ENCODE data around the gene AQP10. TPM values are rescaled to one million over a fixed set of nuclear protein-coding genes. Genes with fewer than 3 reads are reported as not detected.

The AQP10 gene, protein sequence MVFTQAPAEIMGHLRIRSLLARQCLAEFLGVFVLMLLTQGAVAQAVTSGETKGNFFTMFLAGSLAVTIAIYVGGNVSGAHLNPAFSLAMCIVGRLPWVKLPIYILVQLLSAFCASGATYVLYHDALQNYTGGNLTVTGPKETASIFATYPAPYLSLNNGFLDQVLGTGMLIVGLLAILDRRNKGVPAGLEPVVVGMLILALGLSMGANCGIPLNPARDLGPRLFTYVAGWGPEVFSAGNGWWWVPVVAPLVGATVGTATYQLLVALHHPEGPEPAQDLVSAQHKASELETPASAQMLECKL
- total RNA-seq, result 0.78 and 1.2 TPM in 2 replicates

DNA sequence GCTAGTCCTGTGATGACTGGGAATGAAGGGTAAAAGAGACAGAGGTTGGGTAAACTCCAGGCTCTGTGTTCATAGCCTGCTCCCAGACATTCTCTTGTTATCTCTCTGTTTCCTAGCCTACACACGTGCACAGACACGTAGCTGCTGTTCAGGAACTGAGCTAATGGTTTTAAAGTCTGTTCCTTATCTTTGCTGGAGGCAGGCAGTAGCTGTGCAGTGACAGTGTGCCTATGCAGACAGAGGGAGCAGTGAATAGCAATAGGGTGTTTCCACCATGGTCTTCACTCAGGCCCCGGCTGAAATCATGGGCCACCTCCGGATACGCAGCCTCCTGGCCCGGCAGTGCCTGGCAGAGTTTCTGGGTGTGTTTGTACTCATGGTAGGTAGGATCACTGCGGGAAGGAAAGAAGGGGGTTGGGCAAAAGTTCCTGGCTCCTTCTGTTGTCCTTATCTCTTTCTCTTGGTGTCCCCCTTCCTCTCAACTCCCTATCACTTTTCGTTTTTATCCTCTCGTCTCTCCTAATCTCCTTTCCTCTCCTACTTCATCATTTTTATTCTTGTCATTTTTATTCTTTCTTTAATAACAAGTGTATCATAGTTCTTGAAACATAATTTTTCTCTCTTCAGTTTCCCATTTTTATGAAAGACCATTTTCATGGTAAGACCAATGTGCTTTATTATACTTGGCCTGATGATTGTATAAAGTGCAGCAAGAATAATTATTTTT, at the start of gene AQP10:
TSS of gene AQP10 (plus strand) at position 212 of the 727 bp plus-strand sequence. CDS start at position 275, 63 bp downstream.

DNA sequence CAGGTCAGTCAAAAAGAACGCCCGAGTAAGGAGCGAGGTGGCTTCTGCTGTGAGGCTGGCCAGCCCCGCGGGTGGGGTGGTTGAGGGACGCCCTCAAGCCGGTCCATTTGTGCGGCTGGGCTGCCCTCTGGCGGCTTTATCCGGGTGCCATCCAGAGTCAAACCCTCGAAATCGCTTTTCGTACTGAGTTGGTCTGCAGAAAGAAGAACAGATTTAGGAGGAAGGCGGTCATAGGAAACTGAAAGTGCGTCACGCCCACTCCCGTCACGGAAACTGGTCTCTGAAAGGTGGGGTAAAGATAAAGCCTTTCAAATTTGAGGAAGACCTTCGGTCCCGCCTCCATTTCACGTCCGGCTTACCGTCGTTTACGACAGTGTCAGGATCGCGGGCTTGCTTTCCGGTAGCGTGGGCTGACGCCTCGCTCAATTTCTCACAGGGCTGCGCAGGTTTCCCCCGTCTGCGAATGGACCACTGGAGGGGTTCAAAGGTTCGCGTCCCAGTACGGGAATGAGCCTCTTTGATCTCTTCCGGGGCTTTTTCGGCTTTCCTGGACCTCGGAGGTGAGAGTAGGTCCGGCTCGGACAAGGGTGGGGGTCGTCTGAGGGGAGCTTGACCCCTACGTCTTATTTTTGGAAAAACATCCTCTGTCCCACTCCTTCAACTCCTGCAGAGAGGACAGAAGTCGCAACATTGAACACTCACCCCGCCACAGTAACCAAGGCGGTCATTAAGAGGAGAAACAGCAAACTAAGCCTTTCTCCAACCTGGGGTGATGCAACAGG, 48.5 kb upstream of the AQP10 start, which contains the start of gene HAX1:
TSS of gene HAX1 (plus strand) at position 413 of the 782 bp plus-strand sequence. CDS start at position 508, 95 bp downstream.

DNA sequence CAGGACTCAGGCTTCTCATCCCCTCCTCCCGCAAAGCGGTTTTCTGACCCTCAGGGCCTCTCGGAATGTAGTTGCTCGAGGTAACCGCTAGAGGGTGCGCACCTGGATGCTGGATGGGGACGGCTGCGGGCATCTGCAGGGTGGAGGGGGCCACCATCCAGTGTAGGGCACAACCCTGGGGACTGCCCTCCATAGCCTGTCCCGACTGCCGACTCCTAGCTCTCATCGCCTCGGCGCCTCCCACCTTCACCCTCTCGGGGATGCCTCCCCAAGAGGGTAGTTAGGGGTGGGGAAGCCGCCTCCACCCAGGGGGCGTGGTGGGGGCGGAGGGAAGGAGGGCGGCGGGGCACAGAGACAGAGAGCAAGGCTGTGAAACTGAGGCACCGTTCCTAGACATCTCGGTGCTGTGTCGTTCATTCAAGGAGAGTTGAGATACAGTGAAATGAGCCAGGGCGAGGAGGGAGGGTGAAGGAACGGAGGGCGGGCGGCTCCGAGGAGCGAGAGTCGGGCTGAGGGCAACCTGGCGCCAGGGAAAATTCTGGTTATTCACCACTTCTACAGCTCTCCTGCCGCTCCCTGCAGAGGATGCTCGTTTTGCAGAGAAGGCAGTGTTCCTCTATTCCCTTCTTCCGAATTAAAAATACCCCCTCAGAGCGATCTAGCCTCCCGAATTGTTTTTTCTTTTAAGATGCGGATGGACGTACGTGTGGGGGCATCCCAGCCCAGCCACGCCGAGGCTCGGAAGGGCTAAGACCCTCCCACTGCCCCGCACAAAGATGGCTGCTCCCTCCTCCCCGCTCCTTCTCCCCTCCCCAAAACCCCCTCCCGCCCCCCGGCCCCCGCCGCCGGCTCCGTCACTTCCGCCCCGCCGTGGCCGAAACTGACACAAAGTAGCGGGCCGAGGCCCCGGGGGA, 4.0 kb downstream of the AQP10 start, which contains the start of gene ATP8B2:
TSS of gene ATP8B2 (plus strand) at position 857 of the 914 bp plus-strand sequence. CDS start 2,617 bp downstream, outside the sequence.

Other genes starting within 250 kb of the AQP10 start
- not detected in 2 replicates for gene NUP210L, start 166.0 kb upstream of the AQP10 start, total RNA-seq
- gene TPM3, start 129.0 kb upstream of the AQP10 start, total RNA-seq, result 358 and 470 TPM in 2 replicates
- gene CFAP141, start 114.8 kb upstream of the AQP10 start, total RNA-seq, result not detected in 2 replicates
- gene UBAP2L, start 100.1 kb upstream of the AQP10 start, total RNA-seq, result 58.8 and 82.0 TPM in 2 replicates
- gene HAX1, start 48.5 kb upstream of the AQP10 start, total RNA-seq, result 108 and 114 TPM in 2 replicates
- 15.3 and 26.4 TPM in 2 replicates for gene ATP8B2, start 4.4 kb downstream of the AQP10 start, total RNA-seq
- gene IL6R, start 84.2 kb downstream of the AQP10 start, total RNA-seq, result 35.9 and 41.9 TPM in 2 replicates
- gene TDRD10, start 181.1 kb downstream of the AQP10 start, total RNA-seq, result not detected in 2 replicates
- gene SHE, start 181.3 kb downstream of the AQP10 start, total RNA-seq, result not detected in 2 replicates
- gene UBE2Q1, start 237.6 kb downstream of the AQP10 start, total RNA-seq, result 18.0 and 30.1 TPM in 2 replicates
- gene CHRNB2, start 246.7 kb downstream of the AQP10 start, total RNA-seq, result not detected in 2 replicates

Data from airway epithelial cell (primary cell).